ENCODE results near the gene DDX17. TPM values are rescaled to one million over a fixed set of nuclear protein-coding genes. Genes with fewer than 3 reads are reported as not detected.
A peak's percentile ranks its signal among the peaks of the same experiment; 100 is the strongest.

Gene DDX17
- total and polyA plus RNA-seq, 12 donors = 76.2 to 241 (median 169) TPM

- intact Hi-C loops (cut with DNase I) = no loop called here
- H3K4me3 ChIP-seq = no peak overlapping the region
- peaks cover 11 to 100% (median 99%) of the 10 kb centered on the region in 9 donors for H3K36me3 ChIP-seq
- no peak for TF ChIP-seq CTCF (IDR thresholded peaks at IDR 0.05)
- H3K4me1 ChIP-seq = peaks cover 0 to 67% (median 39%) of the 10 kb centered on the region in 9 donors
- H3K27ac ChIP-seq = peak overlapping the region in 7 of 10 donors; percentile 39 to 77 (median 56)
- H3K9me3 ChIP-seq = no peaks in the 10 kb centered on the region
- DNase-seq (no peak), ATAC-seq (no peak)
- H3K27me3 ChIP-seq = no peaks in the 10 kb centered on the region
- WGBS, 2 donors = 67 to 73% methylated on average over 5 of the region's 5 CpGs
These were observed 14.3 kb downstream of the DDX17 start for GRCh38 chr22:38491707-38492348.

GRCh38 chr22:38490915-38491314 lies 15.2 kb downstream of the DDX17 start:
- intact Hi-C loops (cut with DNase I) = no loop called here
- Histone ChIP-seq H3K4me1 (peaks cover 0 to 65% (median 30%) of the 10 kb centered on the region in 9 donors), H3K9me3 (no peaks in the 10 kb centered on the region), H3K27ac (peak overlapping the region in 9 of 10 donors; percentile 26 to 77 (median 59)), H3K27me3 (no peaks in the 10 kb centered on the region), H3K36me3 (peaks cover 14 to 100% (median 99%) of the 10 kb centered on the region in 9 donors), H3K4me3 (no peak overlapping the region)
- no peak for TF ChIP-seq CTCF (IDR thresholded peaks at IDR 0.05)
- DNase-seq (peak; percentile 31 to 90), ATAC-seq (peak; percentile 81 to 95 (median 92))
- WGBS, 2 donors = 12 to 35% methylated on average over 1 of the region's 1 CpG

- WGBS, 2 donors = 65 to 66% methylated on average over 2 of the region's 2 CpGs
- ATAC-seq = peak in 2 of 8 donors; percentile 3 to 7
- Histone ChIP-seq H3K27ac (peak overlapping the region in 8 of 10 donors; percentile 45 to 77 (median 60)), H3K9me3 (no peaks in the 10 kb centered on the region), H3K4me3 (no peak overlapping the region), H3K4me1 (peaks cover 0 to 65% (median 27%) of the 10 kb centered on the region in 9 donors), H3K27me3 (no peaks in the 10 kb centered on the region), H3K36me3 (peaks cover 14 to 100% (median 99%) of the 10 kb centered on the region in 9 donors)
- intact Hi-C loops (cut with DNase I) = no loop called here
- DNase-seq = no peak
- TF ChIP-seq CTCF (IDR thresholded peaks at IDR 0.05) = no peak
These were observed 15.6 kb downstream of the DDX17 start for GRCh38 chr22:38490475-38490874.

- 80 to 84% methylated on average over 7 of the region's 7 CpGs for WGBS, 2 donors
These were observed 16.5 kb downstream of the DDX17 start for GRCh38 chr22:38489561-38490145.

More at GRCh38 chr22:38489561-38490145, 16.5 kb downstream of the DDX17 start:
- intact Hi-C loops (cut with DNase I) = no loop called here
- Histone ChIP-seq H3K27me3 (no peaks in the 10 kb centered on the region), H3K4me1 (peaks cover 0 to 61% (median 27%) of the 10 kb centered on the region in 9 donors), H3K27ac (peak overlapping the region in 5 of 10 donors; percentile 56 to 77 (median 61)), H3K36me3 (peaks cover 16 to 100% (median 98%) of the 10 kb centered on the region in 9 donors), H3K4me3 (no peak overlapping the region), H3K9me3 (no peaks in the 10 kb centered on the region)
- TF ChIP-seq CTCF (IDR thresholded peaks at IDR 0.05) = no peak
- peak in 2 of 8 donors; percentile 7 to 12 for ATAC-seq
- no peak for DNase-seq
